GM18907 (cell line): ENCODE data around the gene HSPB6.
"Not testable (repeated sequence)": the region's sequence is repeated elsewhere in the genome, so short reads cannot be mapped to it uniquely, and the experiment has no call there.

ENCODE experiments used
- ATAC-seq: cut with Tn5 transposase; IDR thresholded peaks from one replicate; pipeline ENCODE4 v1.9.1; 2021; ENCODE audit warnings: mild to moderate bottlenecking, moderate library complexity; ENCODE audit not compliant: unreplicated experiment

The HSPB6 gene

GRCh38 chr19:35732540-35733179 is 24.2 kb downstream of the HSPB6 start:
- no peak for ATAC-seq

DNA sequence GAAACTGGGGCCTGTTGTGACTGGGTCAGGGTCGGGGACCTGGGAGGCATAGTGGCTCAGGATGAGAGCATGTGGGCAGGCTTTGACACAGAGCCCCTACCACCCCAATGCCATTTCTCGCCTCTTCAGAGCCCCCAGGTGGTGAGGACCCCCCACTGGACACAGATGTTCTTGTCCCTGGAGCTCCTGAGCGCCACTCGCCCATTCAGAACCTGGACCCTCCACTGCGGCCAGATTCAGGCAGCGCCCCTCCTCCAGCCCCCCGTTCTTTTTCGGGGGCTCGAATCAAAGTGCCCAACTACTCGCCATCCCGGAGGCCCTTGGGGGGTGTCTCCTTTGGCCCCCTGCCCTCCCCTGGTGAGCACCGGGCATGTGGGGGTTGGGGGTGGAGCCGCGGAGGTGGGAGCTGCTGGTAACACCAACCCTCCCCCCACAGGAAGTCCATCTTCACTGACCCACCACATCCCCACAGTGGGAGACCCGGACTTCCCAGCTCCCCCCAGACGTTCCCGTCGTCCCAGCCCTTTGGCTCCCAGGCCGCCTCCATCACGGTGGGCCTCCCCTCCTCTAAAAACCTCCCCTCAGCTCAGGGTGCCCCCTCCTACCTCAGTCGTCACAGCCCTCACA is 24.9 kb downstream of the HSPB6 start:
- ATAC-seq = no peak

DNA sequence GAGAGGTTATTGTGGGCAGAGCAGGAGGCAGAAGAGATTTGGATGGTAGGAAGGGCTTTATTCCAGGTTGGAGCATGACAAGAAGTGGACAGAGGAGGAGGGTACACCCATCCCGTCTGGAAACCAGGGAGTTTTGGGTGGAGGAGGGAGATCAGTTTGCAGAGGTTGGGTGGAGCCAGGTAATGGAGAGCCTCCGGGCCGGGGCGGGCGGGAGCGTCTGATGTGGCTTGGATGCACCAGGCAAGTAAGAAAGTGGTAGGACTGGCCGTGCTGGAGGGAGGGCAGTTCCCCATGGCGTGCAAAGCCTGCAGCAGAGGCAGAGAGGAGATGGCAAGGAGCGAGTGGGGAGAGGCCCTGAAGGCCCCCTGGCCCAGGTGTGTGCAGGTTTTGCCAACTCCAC is 25.5 kb downstream of the HSPB6 start:
- ATAC-seq = no peak

- ATAC-seq = no peak
Observed at GRCh38 chr19:35730326-35730725, 26.5 kb downstream of the HSPB6 start.

DNA sequence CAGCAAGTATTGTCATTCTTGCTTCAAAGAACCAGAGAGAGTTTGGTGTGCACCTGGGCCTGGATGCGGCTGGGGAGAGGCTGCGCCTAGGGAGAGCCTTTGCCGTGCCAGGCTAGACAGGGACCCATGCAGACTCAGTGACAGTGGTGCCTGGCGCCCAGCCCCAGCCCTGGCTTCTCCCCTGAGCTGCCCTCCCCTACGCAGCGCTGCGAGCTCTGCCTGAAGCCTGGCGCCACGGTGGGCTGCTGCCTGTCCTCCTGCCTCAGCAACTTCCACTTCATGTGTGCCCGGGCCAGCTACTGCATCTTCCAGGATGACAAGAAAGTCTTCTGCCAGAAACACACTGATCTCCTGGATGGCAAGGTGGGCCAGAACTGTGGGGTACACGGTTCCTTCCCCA is 27.1 kb downstream of the HSPB6 start:
- ATAC-seq = no peak

DNA sequence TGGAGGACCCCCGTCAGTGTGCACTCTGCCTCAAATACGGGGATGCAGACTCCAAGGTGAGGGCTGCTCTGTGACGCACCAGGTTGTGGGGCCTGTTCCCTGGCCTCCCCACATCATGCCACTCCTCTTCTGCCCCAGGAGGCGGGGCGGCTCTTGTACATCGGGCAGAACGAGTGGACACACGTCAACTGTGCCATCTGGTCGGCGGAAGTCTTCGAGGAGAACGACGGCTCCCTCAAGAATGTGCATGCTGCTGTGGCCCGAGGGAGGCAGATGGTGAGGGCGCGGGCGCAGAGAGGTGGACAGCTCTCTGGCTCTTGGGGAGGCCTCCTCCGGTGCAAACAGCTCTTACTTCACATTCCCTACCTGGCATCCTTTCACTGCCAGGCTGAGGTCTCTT is 27.8 kb downstream of the HSPB6 start:
- no peak for ATAC-seq

DNA sequence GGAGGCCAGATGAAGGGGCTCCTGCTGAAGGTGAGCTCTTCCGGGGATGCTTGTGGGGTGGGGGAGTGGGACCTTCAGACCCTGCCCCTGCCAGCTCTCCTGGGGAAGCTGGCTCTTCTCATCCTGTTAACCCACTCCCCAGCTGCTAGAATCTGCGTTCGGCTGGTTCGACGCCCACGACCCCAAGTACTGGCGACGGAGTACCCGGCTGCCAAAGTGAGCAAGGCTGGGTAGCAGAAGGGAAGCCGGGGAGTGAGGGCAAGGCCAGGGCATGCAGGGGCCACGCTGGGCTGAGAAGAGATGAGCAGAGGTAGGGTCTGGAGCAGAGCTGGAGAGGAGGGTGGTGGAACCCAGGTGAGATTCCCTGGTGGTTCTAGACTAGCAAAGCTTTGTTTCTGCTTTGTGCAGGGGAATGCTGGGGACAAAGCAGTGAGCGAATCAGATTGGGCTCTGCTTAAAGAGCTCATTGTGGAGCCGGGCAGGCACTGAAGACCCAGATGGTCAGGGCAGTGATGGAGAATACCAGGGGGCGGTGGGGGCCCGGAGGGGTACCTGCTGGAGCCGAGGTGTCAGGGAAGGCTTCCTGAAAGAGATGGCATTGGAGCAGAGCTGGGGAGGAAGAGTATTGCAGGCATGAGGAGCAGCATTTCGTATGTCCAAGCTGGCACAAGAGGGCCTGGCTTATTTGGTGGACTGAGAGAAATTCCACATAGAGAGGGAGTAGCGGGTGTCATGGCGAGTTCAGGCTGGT is 28.7 kb downstream of the HSPB6 start:
- no peak for ATAC-seq

DNA sequence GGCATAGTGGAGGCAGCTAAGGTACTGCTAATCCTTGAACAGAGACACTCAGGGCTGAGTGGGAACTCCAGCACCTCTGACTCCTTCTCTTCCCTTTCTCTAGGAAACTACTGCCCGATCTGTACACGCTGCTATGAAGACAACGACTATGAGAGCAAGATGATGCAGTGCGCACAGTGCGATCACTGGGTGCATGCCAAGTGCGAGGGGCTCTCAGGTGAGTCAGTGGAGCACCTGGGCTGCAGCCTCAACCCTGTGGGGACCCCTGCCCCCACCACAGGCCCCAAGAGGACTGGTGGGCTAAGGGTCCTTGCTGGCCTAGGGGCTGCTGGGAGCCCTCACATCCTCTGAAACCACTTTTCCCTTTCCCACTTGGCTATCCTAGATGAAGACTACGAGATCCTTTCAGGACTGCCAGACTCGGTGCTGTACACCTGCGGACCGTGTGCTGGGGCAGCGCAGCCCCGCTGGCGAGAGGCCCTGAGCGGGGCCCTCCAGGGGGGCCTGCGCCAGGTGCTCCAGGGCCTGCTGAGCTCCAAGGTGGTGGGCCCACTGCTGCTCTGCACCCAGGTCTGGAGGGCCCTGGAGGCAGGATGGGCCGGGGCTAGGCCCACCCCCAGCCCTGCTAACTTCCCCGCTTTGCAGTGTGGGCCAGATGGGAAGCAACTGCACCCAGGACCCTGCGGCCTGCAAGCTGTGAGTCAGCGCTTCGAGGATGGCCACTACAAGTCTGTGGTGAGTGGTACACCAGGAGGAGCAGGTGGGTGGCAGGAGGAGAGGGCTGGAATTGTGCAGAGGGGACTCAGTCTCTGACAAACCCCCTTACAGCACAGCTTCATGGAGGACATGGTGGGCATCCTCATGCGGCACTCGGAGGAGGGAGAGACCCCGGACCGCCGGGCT is 29.5 kb downstream of the HSPB6 start:
- ATAC-seq = no peak

- ATAC-seq = no peak
Observed at GRCh38 chr19:35725216-35725861, 31.5 kb downstream of the HSPB6 start.

DNA sequence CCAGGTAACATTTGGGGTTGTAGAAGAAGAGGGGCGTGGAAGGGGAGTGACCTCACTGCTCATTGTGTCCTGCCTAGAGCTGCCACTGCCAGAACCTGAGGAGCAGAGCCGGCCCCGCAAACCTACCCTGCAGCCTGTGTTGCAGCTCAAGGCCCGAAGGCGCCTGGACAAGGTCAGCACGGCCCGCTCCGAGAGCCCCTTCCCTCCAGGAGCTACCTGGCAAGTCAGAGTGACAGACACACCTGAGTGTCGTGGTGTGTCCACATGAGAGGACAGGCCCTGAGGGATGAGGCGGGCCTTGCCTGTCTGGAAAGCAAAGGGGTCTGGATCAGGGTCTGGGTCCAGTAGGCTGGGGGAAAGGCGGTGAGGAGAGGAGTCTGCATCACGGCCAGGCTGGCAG is 32.3 kb downstream of the HSPB6 start:
- no peak for ATAC-seq

GRCh38 chr19:35724132-35724531 is 32.7 kb downstream of the HSPB6 start:
- ATAC-seq = not testable (repeated sequence)

DNA sequence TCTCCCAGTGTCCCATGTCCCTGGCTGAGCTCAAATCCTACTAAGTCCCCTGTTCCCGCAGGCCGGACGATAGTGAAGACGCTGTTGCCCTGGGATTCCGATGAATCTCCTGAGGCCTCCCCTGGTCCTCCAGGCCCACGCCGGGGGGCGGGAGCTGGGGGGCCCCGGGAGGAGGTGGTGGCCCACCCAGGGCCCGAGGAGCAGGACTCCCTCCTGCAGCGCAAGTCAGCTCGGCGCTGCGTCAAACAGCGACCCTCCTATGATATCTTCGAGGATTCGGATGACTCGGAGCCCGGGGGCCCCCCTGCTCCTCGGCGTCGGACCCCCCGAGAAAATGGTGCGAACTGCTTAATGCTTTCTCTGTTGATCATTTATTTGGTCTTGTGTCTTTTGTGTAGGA is 33.2 kb downstream of the HSPB6 start:
- ATAC-seq = no peak

- no peak for ATAC-seq
Observed at GRCh38 chr19:35722897-35723296, 33.9 kb downstream of the HSPB6 start.

DNA sequence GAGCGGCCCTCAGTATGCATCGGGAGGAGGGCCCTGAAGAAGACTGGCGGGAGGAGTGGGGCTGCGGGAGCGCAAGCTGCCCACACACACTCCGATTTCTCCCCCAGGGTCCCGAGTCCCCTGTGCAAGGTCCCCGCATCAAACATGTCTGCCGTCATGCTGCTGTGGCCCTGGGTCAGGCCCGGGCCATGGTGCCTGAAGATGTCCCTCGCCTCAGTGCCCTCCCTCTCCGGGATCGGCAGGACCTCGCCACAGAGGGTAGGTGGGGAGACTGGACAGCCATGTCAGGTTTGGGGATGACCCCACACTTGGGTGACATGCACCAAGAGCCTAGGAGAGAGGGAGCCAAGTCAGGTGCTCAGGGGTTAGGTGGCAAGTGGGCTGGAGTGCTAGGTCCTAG is 34.4 kb downstream of the HSPB6 start:
- no peak for ATAC-seq

DNA sequence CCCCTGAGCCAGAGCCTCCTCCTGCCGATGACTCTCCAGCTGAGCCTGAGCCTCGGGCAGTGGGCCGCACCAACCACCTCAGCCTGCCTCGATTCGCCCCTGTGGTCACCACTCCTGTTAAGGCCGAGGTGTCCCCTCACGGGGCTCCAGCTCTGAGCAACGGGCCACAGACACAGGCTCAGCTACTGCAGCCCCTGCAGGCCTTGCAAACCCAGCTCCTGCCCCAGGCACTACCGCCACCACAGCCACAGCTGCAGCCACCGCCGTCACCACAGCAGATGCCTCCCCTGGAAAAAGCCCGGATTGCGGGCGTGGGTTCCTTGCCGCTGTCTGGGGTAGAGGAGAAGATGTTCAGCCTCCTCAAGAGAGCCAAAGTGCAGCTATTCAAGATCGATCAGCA is 35.5 kb downstream of the HSPB6 start:
- no peak for ATAC-seq

- no peak for ATAC-seq
Observed at GRCh38 chr19:35720648-35721047, 36.2 kb downstream of the HSPB6 start.

DNA sequence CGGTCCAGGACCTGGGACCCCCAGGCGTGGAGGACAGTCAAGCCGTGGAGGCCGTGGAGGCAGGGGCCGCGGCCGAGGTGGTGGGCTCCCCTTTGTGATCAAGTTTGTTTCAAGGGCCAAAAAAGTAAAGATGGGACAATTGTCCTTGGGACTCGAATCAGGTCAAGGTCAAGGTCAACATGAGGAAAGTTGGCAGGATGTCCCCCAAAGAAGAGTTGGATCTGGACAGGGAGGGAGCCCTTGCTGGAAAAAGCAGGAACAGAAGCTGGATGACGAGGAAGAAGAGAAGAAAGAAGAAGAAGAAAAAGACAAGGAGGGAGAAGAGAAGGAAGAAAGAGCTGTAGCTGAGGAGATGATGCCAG is 36.7 kb downstream of the HSPB6 start:
- ATAC-seq = no peak

GRCh38 chr19:35719402-35720162 is 37.2 kb downstream of the HSPB6 start:
- ATAC-seq = no peak

- ATAC-seq = peak; percentile 9
Observed at GRCh38 chr19:35718345-35719041, 38.3 kb downstream of the HSPB6 start.
